Small intestine (tissue), 16 donors: ENCODE measurements around the gene FOS. TPM values are rescaled to one million over a fixed set of nuclear protein-coding genes. Genes with fewer than 3 reads are reported as not detected.
A peak's percentile ranks its signal among the peaks of the same experiment; 100 is the strongest.

ENCODE experiments used
- DNase-seq, 2 donors: peaks; one replicate each; pipeline versions ENCODE4 v3.0.0 to v3.0.0-alpha.2; 2013
- FAIRE-seq: peaks from 2 replicates; lab custom pipeline; 2012; peaks lifted over from hg19 to GRCh38; lab: Jason Lieb, UNC
- H3K27ac ChIP-seq, 3 donors: one replicate each; pipeline ENCODE4 v1.5.1; 2013; ENCODE audit warnings: low read length in 2 of 3, mild to moderate bottlenecking in 2 of 3, control low read depth in 1 of 3, inconsistent platforms in 1 of 3, low read depth in 1 of 3, moderate library complexity in 1 of 3
- H3K27me3 ChIP-seq, 3 donors: one replicate each; pipeline ENCODE4 v1.6.1; 2013; ENCODE audit warnings: low read length in 3 of 3, inconsistent platforms in 1 of 3; ENCODE audit not compliant: control insufficient read depth in 3 of 3, insufficient read depth in 3 of 3
- H3K36me3 ChIP-seq, 3 donors: one replicate each; pipeline ENCODE4 v1.6.1; 2013; ENCODE audit warnings: low read length in 3 of 3, inconsistent platforms in 1 of 3, low read depth in 1 of 3, mild to moderate bottlenecking in 1 of 3, moderate library complexity in 1 of 3; ENCODE audit not compliant: control insufficient read depth in 3 of 3, insufficient read depth in 2 of 3
- H3K4me1 ChIP-seq, 3 donors: one replicate each; pipeline ENCODE4 v1.6.1; 2013; ENCODE audit warnings: low read length in 2 of 3, inconsistent platforms in 1 of 3, low read depth in 1 of 3, mild to moderate bottlenecking in 1 of 3, moderate library complexity in 1 of 3; ENCODE audit not compliant: control insufficient read depth in 3 of 3, insufficient read depth in 2 of 3
- H3K4me3 ChIP-seq, 3 donors: one replicate each; pipeline ENCODE4 v1.5.1; 2013; ENCODE audit warnings: low read length in 3 of 3, control low read depth in 1 of 3, inconsistent platforms in 1 of 3, low read depth in 1 of 3, mild to moderate bottlenecking in 1 of 3, moderate library complexity in 1 of 3
- H3K9me3 ChIP-seq, 2 donors: one replicate each; pipeline ENCODE4 v1.6.1; 2013; ENCODE audit warnings: low read depth in 1 of 2, low read length in 1 of 2; ENCODE audit not compliant: control insufficient read depth in 2 of 2, insufficient read depth in 1 of 2
- WGBS, 3 donors: extraction: QIAGEN DNeasy Blood & Tissue Kit; methylation state at CpG; one replicate each; pipeline ENCODE4 v1.1.7; 2013; 5-methylcytosine and 5-hydroxymethylcytosine counted together
- long read RNA-seq, 10 donors: transcript quantifications; one replicate each; lab custom pipeline, GENCODE V29; 2026
- polyA plus RNA-seq, 4 donors: library from polyadenylated mRNA; stranded (reverse) in 3 of 4; unstranded in 1 of 4; fragments of 200-250 nt in 3 of 4; fragments of 120-200 nt in 1 of 4; gene quantifications; one replicate each; pipeline versions ENCODE4 v1.2.1 to v1.2.3, GENCODE V29; 2013
- donor health status: healthy with polysubstance abuse.
- donor health status: control.
- donor health status: control.
- donor health status: Bipolar disorder and iron deficiency.
- donor health status: healthy.

FOS gene
- polyA plus RNA-seq, result 1,000 to 10,000 TPM in 1 of 4 donors, 100 to 1,000 TPM in 2, 10 to 100 TPM in 1; 71.6 to 1,102 (median 240) TPM
- long read RNA-seq, donor 1, result 0 reads
- long read RNA-seq, donor 2, transcript FOS-201 (4 exons, 2,158 nt), result major isoform, 5 of 11 reads
- long read RNA-seq, donor 2, partial matches to known transcripts, result 0 of 11 reads
- long read RNA-seq, donor 2, other reads (novel, unspliced or antisense), result 0 of 11 reads
- long read RNA-seq, donor 3, transcript FOS-201 (4 exons, 2,158 nt), result major isoform, 39 of 100 reads
- long read RNA-seq, donor 3, transcript FOS-206 (2 exons, 1,280 nt), result minor isoform, 15 of 100 reads
- long read RNA-seq, donor 3, transcript FOS-208 (3 exons, 1,496 nt), result minor isoform, 30 of 100 reads
- long read RNA-seq, donor 3, transcript FOS-205 (3 exons, 629 nt), result minor isoform, 9 of 100 reads
- long read RNA-seq, donor 3, partial matches to known transcripts, result 5 of 100 reads
- long read RNA-seq, donor 3, other reads (novel, unspliced or antisense), result 0 of 100 reads
- long read RNA-seq, donor 4, transcript FOS-201 (4 exons, 2,158 nt), result major isoform, 5 of 6 reads
- long read RNA-seq, donor 4, partial matches to known transcripts, result 0 of 6 reads
- long read RNA-seq, donor 4, other reads (novel, unspliced or antisense), result 0 of 6 reads
- long read RNA-seq, donor 5, transcript FOS-201 (4 exons, 2,158 nt), result major isoform, 17 of 30 reads
- long read RNA-seq, donor 5, transcript FOS-208 (3 exons, 1,496 nt), result minor isoform, 8 of 30 reads
- long read RNA-seq, donor 5, partial matches to known transcripts, result 0 of 30 reads
- long read RNA-seq, donor 5, other reads (novel, unspliced or antisense), result 0 of 30 reads
- long read RNA-seq, donor 6, transcript FOS-201 (4 exons, 2,158 nt), result major isoform, 12 of 17 reads
- long read RNA-seq, donor 6, partial matches to known transcripts, result 0 of 17 reads
- long read RNA-seq, donor 6, other reads (novel, unspliced or antisense), result 0 of 17 reads
- long read RNA-seq, donor 7, result 0 reads
- long read RNA-seq, donor 8, transcript FOS-206 (2 exons, 1,280 nt), result minor isoform, 5 of 36 reads
- long read RNA-seq, donor 8, transcript FOS-208 (3 exons, 1,496 nt), result minor isoform, 6 of 36 reads
- long read RNA-seq, donor 8, transcript FOS-201 (4 exons, 2,158 nt), result major isoform, 21 of 36 reads
- long read RNA-seq, donor 8, partial matches to known transcripts, result 0 of 36 reads
- long read RNA-seq, donor 8, other reads (novel, unspliced or antisense), result 0 of 36 reads
- long read RNA-seq, donor 9, transcript FOS-201 (4 exons, 2,158 nt), result major isoform, 34 of 65 reads
- long read RNA-seq, donor 9, transcript FOS-205 (3 exons, 629 nt), result minor isoform, 5 of 65 reads
- long read RNA-seq, donor 9, transcript FOS-206 (2 exons, 1,280 nt), result minor isoform, 12 of 65 reads
- long read RNA-seq, donor 9, transcript FOS-208 (3 exons, 1,496 nt), result minor isoform, 13 of 65 reads
- long read RNA-seq, donor 9, partial matches to known transcripts, result 0 of 65 reads
- long read RNA-seq, donor 9, other reads (novel, unspliced or antisense), result 0 of 65 reads
- long read RNA-seq, donor 10, transcript FOS-201 (4 exons, 2,158 nt), result major isoform, 33 of 62 reads
- long read RNA-seq, donor 10, transcript FOS-206 (2 exons, 1,280 nt), result minor isoform, 8 of 62 reads
- long read RNA-seq, donor 10, transcript FOS-208 (3 exons, 1,496 nt), result minor isoform, 14 of 62 reads
- long read RNA-seq, donor 10, partial matches to known transcripts, result 0 of 62 reads
- long read RNA-seq, donor 10, other reads (novel, unspliced or antisense), result 0 of 62 reads

- H3K9me3 ChIP-seq, result no peaks in the 10 kb centered on the region
- H3K4me3 ChIP-seq, result peak within 1 kb of the TSS; percentile 63 to 92 (median 88)
- FAIRE-seq (no peak), DNase-seq (peak; percentile 95 to 98)
- 0 to 1% (median 0%) methylated on average over 63 to 69 of the region's 69 CpGs for WGBS, 3 donors
- H3K36me3 ChIP-seq, result peaks cover 4 to 21% (median 15%) of the 10 kb centered on the region in 3 donors
- H3K27me3 ChIP-seq, result peaks cover 0 to 5% (median 0%) of the 10 kb centered on the region in 3 donors
- peaks cover 0 to 46% (median 8%) of the 10 kb centered on the region in 3 donors for H3K4me1 ChIP-seq
- peak within 1 kb of the TSS; percentile 91 to 99 (median 93) for H3K27ac ChIP-seq
Observed at GRCh38 chr14:75278422-75279152, at the start of gene FOS. Gene FOS (plus strand): TSS chr14:75278828. CDS start chr14:75278983, 155 bp downstream.

GRCh38 chr14:75229661-75230139, 48.9 kb upstream of the FOS start:
- no peak for FAIRE-seq

GRCh38 chr14:75230140-75230792, 48.4 kb upstream of the FOS start:
- Histone ChIP-seq H3K9me3 (peaks cover 0 to 3% of the 10 kb centered on the region in 2 donors), H3K27ac (peak overlapping the region; percentile 59 to 88 (median 84)), H3K4me3 (no peak overlapping the region), H3K4me1 (peaks cover 16 to 67% (median 17%) of the 10 kb centered on the region in 3 donors), H3K36me3 (no peaks in the 10 kb centered on the region), H3K27me3 (no peaks in the 10 kb centered on the region)
- peak; percentile 70 to 82 for DNase-seq
- FAIRE-seq, result no peak
- WGBS, 3 donors, result 22 to 51% (median 34%) methylated on average over 6 of the region's 6 CpGs

More at GRCh38 chr14:75229661-75230139, 48.9 kb upstream of the FOS start:
- peak; percentile 79 to 98 for DNase-seq
- Histone ChIP-seq H3K27me3 (no peaks in the 10 kb centered on the region), H3K36me3 (no peaks in the 10 kb centered on the region), H3K4me3 (no peak overlapping the region), H3K4me1 (peaks cover 16 to 63% (median 17%) of the 10 kb centered on the region in 3 donors), H3K9me3 (peaks cover 0 to 3% of the 10 kb centered on the region in 2 donors), H3K27ac (peak overlapping the region; percentile 59 to 94 (median 84))
- WGBS, 3 donors, result 14 to 64% (median 32%) methylated on average over 4 of the region's 4 CpGs

GRCh38 chr14:75231320-75231719, 47.3 kb upstream of the FOS start:
- Histone ChIP-seq H3K27me3 (no peaks in the 10 kb centered on the region), H3K9me3 (peaks cover 0 to 3% of the 10 kb centered on the region in 2 donors), H3K4me3 (no peak overlapping the region), H3K4me1 (peaks cover 16 to 68% (median 17%) of the 10 kb centered on the region in 3 donors), H3K36me3 (no peaks in the 10 kb centered on the region), H3K27ac (peak overlapping the region in 2 of 3 donors; percentile 84 to 88)
- DNase-seq, result peak in 1 of 2 donors; percentile 41
- FAIRE-seq, result no peak
- 72 to 90% (median 89%) methylated on average over 2 of the region's 2 CpGs for WGBS, 3 donors

GRCh38 chr14:75232191-75232590, 46.4 kb upstream of the FOS start:
- no peak for DNase-seq
- Histone ChIP-seq H3K36me3 (no peaks in the 10 kb centered on the region), H3K27me3 (no peaks in the 10 kb centered on the region), H3K9me3 (peaks cover 0 to 3% of the 10 kb centered on the region in 2 donors), H3K4me1 (peaks cover 15 to 64% (median 17%) of the 10 kb centered on the region in 3 donors), H3K4me3 (no peak overlapping the region), H3K27ac (no peak overlapping the region)
- FAIRE-seq, result no peak
- 88 to 92% (median 89%) methylated on average over 1 of the region's 1 CpG for WGBS, 3 donors

GRCh38 chr14:75232597-75232996, 46.0 kb upstream of the FOS start:
- FAIRE-seq (no peak), DNase-seq (peak in 1 of 2 donors; percentile 51)

More at GRCh38 chr14:75232597-75232996, 46.0 kb upstream of the FOS start:
- Histone ChIP-seq H3K9me3 (peaks cover 0 to 3% of the 10 kb centered on the region in 2 donors), H3K27ac (no peak overlapping the region), H3K27me3 (no peaks in the 10 kb centered on the region), H3K4me3 (no peak overlapping the region), H3K36me3 (no peaks in the 10 kb centered on the region), H3K4me1 (peaks cover 11 to 60% (median 17%) of the 10 kb centered on the region in 3 donors)
- 40 to 76% (median 67%) methylated on average over 2 of the region's 2 CpGs for WGBS, 3 donors
